ENCODE results near the gene GDF7. TPM values are rescaled to one million over a fixed set of nuclear protein-coding genes. Genes with fewer than 3 reads are reported as not detected.

Gene GDF7
- polyA plus RNA-seq, 1 donor (not counting 4 experiments of a cell fraction or from before 2014, with no cell fraction given) = not detected

DNA sequence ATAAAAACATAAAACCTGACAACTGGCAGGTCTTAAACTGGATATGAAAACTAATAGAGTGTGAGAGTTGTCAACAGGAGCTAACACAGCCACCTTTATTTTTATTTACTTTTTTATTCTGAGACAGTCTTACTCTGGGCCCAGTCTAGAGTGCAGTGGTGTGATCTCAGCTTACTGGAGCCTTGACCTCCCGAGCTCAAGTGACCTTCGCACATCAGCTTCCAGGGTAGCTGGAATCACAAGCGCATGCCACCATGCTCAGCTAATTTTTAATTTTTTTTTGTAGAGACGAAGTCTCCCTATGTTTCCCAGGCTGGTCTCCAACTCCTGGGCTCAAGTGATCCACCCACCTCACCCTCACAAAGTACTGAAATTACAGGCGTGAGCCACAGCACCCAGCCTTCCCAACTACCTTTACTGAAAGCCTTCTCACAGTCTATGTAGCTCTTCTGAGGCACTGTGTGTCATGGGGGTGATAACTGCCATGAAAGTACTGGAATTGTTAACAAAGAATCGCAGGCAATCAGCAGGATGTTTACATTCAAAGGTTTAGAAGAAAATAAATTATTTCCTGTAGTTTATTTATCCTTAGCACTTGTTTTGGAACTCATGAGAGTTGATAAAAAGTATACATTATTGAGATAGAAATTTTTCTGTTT, 24.3 kb downstream of the GDF7 start:
- no peaks in the 10 kb centered on the region for H3K4me1 ChIP-seq (ENCODE audit: control insufficient read depth, extremely low read depth, insufficient read depth, low read length)
- H3K9ac ChIP-seq (ENCODE audit: control insufficient read depth, extremely low read depth, insufficient read depth, low read length) = no peak overlapping the region
- no peaks in the 10 kb centered on the region for H4K20me1 ChIP-seq (ENCODE audit: control insufficient read depth, extremely low read depth, insufficient read depth, low read length)
- no peak overlapping the region for H3K4me2 ChIP-seq (ENCODE audit: control insufficient read depth, extremely low read depth, insufficient read depth, low read depth, low read length)
- H3K4me3 ChIP-seq (ENCODE audit: control insufficient read depth in 2 of 3, extremely low read depth in 1 of 3, insufficient read depth in 2 of 3, low read depth in 1 of 3, low read length in 3 of 3) = no peak overlapping the region
- H3K27me3 ChIP-seq (ENCODE audit: control insufficient read depth, extremely low read depth, insufficient read depth, low read length) = no peaks in the 10 kb centered on the region
- FAIRE-seq (no peak), DNase-seq (ENCODE audit: low read depth, low spot score) (no peak)
- dilution Hi-C loops (cut with MboI; ENCODE audit: extremely low pct_ligation_motif_present, low sequenced_read_pairs) = no loop called here
- peaks cover 3% of the 10 kb centered on the region in 2 experiments for H3K36me3 ChIP-seq (ENCODE audit: control insufficient read depth in 2 of 2, extremely low read depth in 1 of 2, insufficient read depth in 2 of 2, low read length in 2 of 2)
- no peaks in the 10 kb centered on the region for H3K79me2 ChIP-seq (ENCODE audit: control insufficient read depth, insufficient read depth, low read length)
- TF ChIP-seq EZH2 (IDR thresholded peaks at IDR 0.05; ENCODE audit: low read length) = no peak
- TF ChIP-seq, protein P1, sequence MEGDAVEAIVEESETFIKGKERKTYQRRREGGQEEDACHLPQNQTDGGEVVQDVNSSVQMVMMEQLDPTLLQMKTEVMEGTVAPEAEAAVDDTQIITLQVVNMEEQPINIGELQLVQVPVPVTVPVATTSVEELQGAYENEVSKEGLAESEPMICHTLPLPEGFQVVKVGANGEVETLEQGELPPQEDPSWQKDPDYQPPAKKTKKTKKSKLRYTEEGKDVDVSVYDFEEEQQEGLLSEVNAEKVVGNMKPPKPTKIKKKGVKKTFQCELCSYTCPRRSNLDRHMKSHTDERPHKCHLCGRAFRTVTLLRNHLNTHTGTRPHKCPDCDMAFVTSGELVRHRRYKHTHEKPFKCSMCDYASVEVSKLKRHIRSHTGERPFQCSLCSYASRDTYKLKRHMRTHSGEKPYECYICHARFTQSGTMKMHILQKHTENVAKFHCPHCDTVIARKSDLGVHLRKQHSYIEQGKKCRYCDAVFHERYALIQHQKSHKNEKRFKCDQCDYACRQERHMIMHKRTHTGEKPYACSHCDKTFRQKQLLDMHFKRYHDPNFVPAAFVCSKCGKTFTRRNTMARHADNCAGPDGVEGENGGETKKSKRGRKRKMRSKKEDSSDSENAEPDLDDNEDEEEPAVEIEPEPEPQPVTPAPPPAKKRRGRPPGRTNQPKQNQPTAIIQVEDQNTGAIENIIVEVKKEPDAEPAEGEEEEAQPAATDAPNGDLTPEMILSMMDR (optimal IDR thresholded peaks at IDR 0.05 in 1 of 3, IDR thresholded peaks at IDR 0.05 in 1 of 3, conservative IDR thresholded peaks at IDR 0.05 in 1 of 3; ENCODE audit: extremely low read depth in 1 of 3, insufficient read depth in 2 of 3, low read length in 3 of 3) = no peak
- H3K9me3 ChIP-seq (ENCODE audit: control insufficient read depth, low read depth, low read length) = no peaks in the 10 kb centered on the region
- no peaks in the 10 kb centered on the region for H3K9me1 ChIP-seq (ENCODE audit: control insufficient read depth, extremely low read depth, insufficient read depth, low read length)
- H2AFZ ChIP-seq (ENCODE audit: control insufficient read depth, low read length) = no peak overlapping the region
- no peak overlapping the region for H3K27ac ChIP-seq (ENCODE audit: control insufficient read depth, insufficient read depth, low read length)

DNA sequence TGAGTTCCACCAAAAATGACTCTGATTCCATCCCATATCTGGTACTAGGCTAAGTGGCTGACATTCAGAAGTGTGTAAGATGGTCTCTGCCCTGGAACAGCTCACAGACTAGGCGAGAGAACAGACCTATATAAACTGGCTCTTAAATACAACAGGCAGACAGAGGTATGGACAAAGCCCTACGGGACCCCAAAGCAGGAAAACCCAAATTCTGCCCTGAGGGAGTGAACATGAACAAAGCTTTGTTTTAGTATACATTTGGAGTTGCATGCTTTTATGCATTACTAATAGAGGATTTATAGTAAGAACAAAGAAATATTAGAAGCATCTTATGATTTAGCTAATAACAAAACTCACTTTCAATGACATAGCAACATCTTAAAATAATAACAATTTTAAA, 25.1 kb downstream of the GDF7 start:
- H3K9ac ChIP-seq (ENCODE audit: control insufficient read depth, extremely low read depth, insufficient read depth, low read length) = no peak overlapping the region
- no peak for DNase-seq (ENCODE audit: low read depth, low spot score)
- H3K36me3 ChIP-seq (ENCODE audit: control insufficient read depth in 2 of 2, extremely low read depth in 1 of 2, insufficient read depth in 2 of 2, low read length in 2 of 2) = peaks cover 3% of the 10 kb centered on the region in 2 experiments
- H3K4me3 ChIP-seq (ENCODE audit: control insufficient read depth in 2 of 3, extremely low read depth in 1 of 3, insufficient read depth in 2 of 3, low read depth in 1 of 3, low read length in 3 of 3) = no peak overlapping the region
- no peak for TF ChIP-seq EZH2 (IDR thresholded peaks at IDR 0.05; ENCODE audit: low read length)
- TF ChIP-seq, protein P1 (optimal IDR thresholded peaks at IDR 0.05 in 1 of 3, IDR thresholded peaks at IDR 0.05 in 1 of 3, conservative IDR thresholded peaks at IDR 0.05 in 1 of 3; ENCODE audit: extremely low read depth in 1 of 3, insufficient read depth in 2 of 3, low read length in 3 of 3) = no peak
- H3K27ac ChIP-seq (ENCODE audit: control insufficient read depth, insufficient read depth, low read length) = no peak overlapping the region
- H3K9me1 ChIP-seq (ENCODE audit: control insufficient read depth, extremely low read depth, insufficient read depth, low read length) = no peaks in the 10 kb centered on the region
- H3K4me1 ChIP-seq (ENCODE audit: control insufficient read depth, extremely low read depth, insufficient read depth, low read length) = no peaks in the 10 kb centered on the region
- no peaks in the 10 kb centered on the region for H4K20me1 ChIP-seq (ENCODE audit: control insufficient read depth, extremely low read depth, insufficient read depth, low read length)
- no peak overlapping the region for H2AFZ ChIP-seq (ENCODE audit: control insufficient read depth, low read length)
- H3K79me2 ChIP-seq (ENCODE audit: control insufficient read depth, insufficient read depth, low read length) = no peaks in the 10 kb centered on the region
- H3K9me3 ChIP-seq (ENCODE audit: control insufficient read depth, low read depth, low read length) = no peaks in the 10 kb centered on the region
- H3K4me2 ChIP-seq (ENCODE audit: control insufficient read depth, extremely low read depth, insufficient read depth, low read depth, low read length) = no peak overlapping the region
- FAIRE-seq = no peak
- dilution Hi-C loops (cut with MboI; ENCODE audit: extremely low pct_ligation_motif_present, low sequenced_read_pairs) = no loop called here
- H3K27me3 ChIP-seq (ENCODE audit: control insufficient read depth, extremely low read depth, insufficient read depth, low read length) = no peaks in the 10 kb centered on the region
